ENCODE results near the gene CLDN19. TPM values are rescaled to one million over a fixed set of nuclear protein-coding genes. Genes with fewer than 3 reads are reported as not detected.

Gene CLDN19
- total RNA-seq, 2 donors from 2014 or later = 0.14 to 0.49 TPM

DNA sequence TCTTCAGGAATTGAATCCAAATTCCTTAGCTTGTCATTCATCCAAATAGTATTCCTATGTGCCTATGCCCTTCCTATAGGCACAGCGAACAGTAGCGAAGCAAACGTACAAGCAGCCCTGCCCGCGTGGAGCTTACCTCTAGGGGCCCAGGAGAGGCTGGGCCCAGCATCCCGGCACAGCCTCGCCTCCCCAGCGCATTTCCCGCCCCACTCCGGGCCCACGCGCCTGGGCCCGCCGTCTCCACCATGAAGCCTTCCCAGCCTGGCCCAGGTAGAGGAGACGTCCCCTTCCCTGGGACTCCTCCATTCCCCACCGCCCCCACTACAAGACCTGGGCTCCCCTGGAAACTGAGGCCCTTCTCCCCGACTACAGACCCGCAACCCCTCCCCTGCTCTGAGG is 44.5 kb upstream of the CLDN19 start:
- DNase-seq (ENCODE audit: low spot score) = no peak
- H3K4me1 ChIP-seq (ENCODE audit: control insufficient read depth in 1 of 2, low read depth in 2 of 2) = peaks cover 3 to 16% of the 10 kb centered on the region in 2 donors
- H3K9me3 ChIP-seq = no peaks in the 10 kb centered on the region
- no peak for ATAC-seq (ENCODE audit: insufficient number of reproducible peaks, low FRiP score, low read depth)
- no peak for TF ChIP-seq CTCF (IDR thresholded peaks at IDR 0.05)
- H3K27ac ChIP-seq = no peak overlapping the region
- peaks cover 4% of the 10 kb centered on the region for H3K36me3 ChIP-seq
- H3K27me3 ChIP-seq (replicated peaks; ENCODE audit: insufficient read depth) = no peaks in the 10 kb centered on the region
- H3K4me3 ChIP-seq = peak overlapping the region; percentile 67

GRCh38 chr1:42783092-42783491 is 43.1 kb upstream of the CLDN19 start:
- Histone ChIP-seq H3K27me3 (replicated peaks; ENCODE audit: insufficient read depth) (no peaks in the 10 kb centered on the region), H3K4me3 (no peak overlapping the region), H3K4me1 (ENCODE audit: control insufficient read depth in 1 of 2, low read depth in 2 of 2) (peaks cover 3 to 16% of the 10 kb centered on the region in 2 donors), H3K9me3 (no peaks in the 10 kb centered on the region), H3K27ac (no peak overlapping the region), H3K36me3 (peaks cover 4% of the 10 kb centered on the region)
- no peak for ATAC-seq (ENCODE audit: insufficient number of reproducible peaks, low FRiP score, low read depth)
- no peak for TF ChIP-seq CTCF (IDR thresholded peaks at IDR 0.05)
- no peak for DNase-seq (ENCODE audit: low spot score)

DNA sequence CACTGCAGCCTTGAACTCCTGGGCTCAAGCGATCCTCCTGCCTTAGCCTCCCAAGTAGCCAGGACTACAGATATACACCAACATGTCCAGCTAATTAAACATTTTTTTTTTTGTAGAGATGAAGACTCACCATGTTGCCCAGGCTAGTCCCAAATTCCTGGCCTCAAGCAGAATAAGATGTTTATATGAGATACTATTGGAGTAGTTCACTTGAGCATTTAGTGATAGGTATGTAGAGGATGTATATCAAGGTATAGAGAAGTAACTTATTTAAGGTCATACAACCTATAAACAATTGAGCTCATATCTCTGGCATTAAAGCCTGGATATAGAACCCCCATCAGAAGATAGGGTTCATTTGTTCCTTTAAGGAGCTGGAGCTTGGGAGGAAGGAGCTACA is 40.1 kb upstream of the CLDN19 start:
- H3K27me3 ChIP-seq (replicated peaks; ENCODE audit: insufficient read depth) = no peaks in the 10 kb centered on the region
- no peak for ATAC-seq (ENCODE audit: insufficient number of reproducible peaks, low FRiP score, low read depth)
- no peak overlapping the region for H3K27ac ChIP-seq
- H3K4me1 ChIP-seq (ENCODE audit: control insufficient read depth in 1 of 2, low read depth in 2 of 2) = peaks cover 3 to 5% of the 10 kb centered on the region in 2 donors
- no peak for TF ChIP-seq CTCF (IDR thresholded peaks at IDR 0.05)
- H3K4me3 ChIP-seq = no peak overlapping the region
- no peaks in the 10 kb centered on the region for H3K9me3 ChIP-seq
- H3K36me3 ChIP-seq = peaks cover 23% of the 10 kb centered on the region
- DNase-seq (ENCODE audit: low spot score) = no peak

DNA sequence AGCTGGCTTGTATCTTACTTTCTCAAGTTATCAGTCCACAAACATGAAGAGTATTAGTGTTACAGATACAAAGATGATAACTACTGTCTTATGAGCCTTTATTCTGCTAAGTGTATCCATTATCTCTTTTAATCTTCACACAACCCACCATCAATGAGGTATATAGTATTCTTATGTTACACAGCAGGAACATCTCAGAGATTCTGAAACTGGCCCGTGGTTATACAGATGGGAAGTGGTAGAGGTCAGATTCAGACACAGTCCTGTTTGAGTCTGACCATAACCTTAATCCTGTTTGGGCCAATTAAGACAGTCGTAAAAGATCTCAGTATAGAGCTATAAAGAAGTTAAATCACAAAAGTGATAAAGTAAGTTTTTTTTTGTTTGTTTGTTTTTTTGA is 39.7 kb upstream of the CLDN19 start:
- DNase-seq (ENCODE audit: low spot score) (no peak), ATAC-seq (ENCODE audit: insufficient number of reproducible peaks, low FRiP score, low read depth) (no peak)
- H3K4me1 ChIP-seq (ENCODE audit: control insufficient read depth in 1 of 2, low read depth in 2 of 2) = peaks cover under 1 to 1% of the 10 kb centered on the region in 2 donors
- H3K27ac ChIP-seq = no peak overlapping the region
- H3K9me3 ChIP-seq = no peaks in the 10 kb centered on the region
- H3K4me3 ChIP-seq = no peak overlapping the region
- peaks cover 26% of the 10 kb centered on the region for H3K36me3 ChIP-seq
- TF ChIP-seq CTCF (IDR thresholded peaks at IDR 0.05) = no peak
- no peaks in the 10 kb centered on the region for H3K27me3 ChIP-seq (replicated peaks; ENCODE audit: insufficient read depth)

GRCh38 chr1:42777852-42778251 is 37.8 kb upstream of the CLDN19 start:
- DNase-seq (ENCODE audit: low spot score) = no peak
- H3K27me3 ChIP-seq (replicated peaks; ENCODE audit: insufficient read depth) = no peaks in the 10 kb centered on the region
- peaks cover 29% of the 10 kb centered on the region for H3K36me3 ChIP-seq
- no peaks in the 10 kb centered on the region for H3K4me1 ChIP-seq (ENCODE audit: control insufficient read depth in 1 of 2, low read depth in 2 of 2)
- no peak overlapping the region for H3K27ac ChIP-seq
- no peak for ATAC-seq (ENCODE audit: insufficient number of reproducible peaks, low FRiP score, low read depth)
- H3K9me3 ChIP-seq = no peaks in the 10 kb centered on the region
- H3K4me3 ChIP-seq = no peak overlapping the region
- TF ChIP-seq CTCF (IDR thresholded peaks at IDR 0.05) = no peak

All from thoracic aorta (tissue), 2 donors.